PC-9 (cell line): ENCODE results near the gene ADAT3. TPM values are rescaled to one million over a fixed set of nuclear protein-coding genes. Genes with fewer than 3 reads are reported as not detected.

Experiments used
- BruUV-seq: library from RNA; stranded (reverse); fragments of 400-500 nt; replicated peaks from 2 replicates; lab custom pipeline; 2021; lab: Mats Ljungman, UMichigan
- CTCF ChIA-PET: fragments of 300-600 bp; sonication (Branson Sonifier 250); formaldehyde crosslinking; loops from one replicate; lab custom pipeline; 2022; ENCODE audit warnings: antibody characterized with exemption; lab: Charles Lee
- POLR2A ChIA-PET: fragments of 300-600 bp; sonication (Branson Sonifier 250); formaldehyde crosslinking; loops from one replicate; lab custom pipeline; 2022; ENCODE audit warnings: antibody characterized with exemption; ENCODE audit not compliant: unreplicated experiment; lab: Charles Lee
- DNase-seq, 2 experiments: peaks; one replicate each; pipeline versions ENCODE4 v3.0.0 to v3.0.0-alpha.2; 2015 to 2022; ENCODE audit warnings: mixed read lengths in 1 of 2
- H2AFZ ChIP-seq: fragments of 200-600 bp; sonication (generic); 2 replicates; pipeline ENCODE4 v1.8.1; 2017; ENCODE audit warnings: antibody characterized with exemption
- H3F3A ChIP-seq: fragments of 200-600 bp; sonication (generic); 2 replicates; pipeline ENCODE4 v1.8.1; 2017; ENCODE audit warnings: antibody characterized with exemption, mild to moderate bottlenecking, low read depth; ENCODE audit not compliant: insufficient read depth
- H3K27ac ChIP-seq: fragments of 200-600 bp; sonication (generic); 2 replicates; pipeline ENCODE4 v1.6.1; 2016; ENCODE audit warnings: mixed run types
- H3K27me3 ChIP-seq: fragments of 200-600 bp; sonication (generic); 2 replicates; pipeline ENCODE4 v1.6.1; 2016; ENCODE audit warnings: low read depth, mixed run types; ENCODE audit not compliant: insufficient read depth
- H3K36me3 ChIP-seq: fragments of 200-600 bp; sonication (generic); 2 replicates; pipeline ENCODE4 v1.6.1; 2016; ENCODE audit warnings: low read depth, mixed run types
- H3K4me1 ChIP-seq: fragments of 200-600 bp; sonication (generic); replicated peaks from 2 replicates; pipeline ENCODE4 v1.6.1; 2016; ENCODE audit warnings: mixed run types; ENCODE audit not compliant: insufficient read depth
- H3K4me2 ChIP-seq: fragments of 200-600 bp; sonication (generic); 2 replicates; pipeline ENCODE4 v1.6.1; 2017; ENCODE audit warnings: mixed run types
- H3K4me3 ChIP-seq: fragments of 200-600 bp; sonication (generic); 2 replicates; pipeline ENCODE4 v1.6.1; 2016; ENCODE audit warnings: mixed run types
- H3K79me2 ChIP-seq: fragments of 200-600 bp; sonication (generic); 2 replicates; pipeline ENCODE4 v1.6.1; 2017; ENCODE audit warnings: low read depth, mixed run types
- H3K9me2 ChIP-seq: fragments of 200-600 bp; sonication (generic); 2 replicates; pipeline ENCODE4 v1.8.1; 2017; ENCODE audit warnings: mild to moderate bottlenecking; ENCODE audit not compliant: insufficient read depth
- H3K9me3 ChIP-seq: fragments of 200-600 bp; sonication (generic); 2 replicates; pipeline ENCODE4 v1.8.1; 2016; ENCODE audit warnings: low read depth; ENCODE audit not compliant: insufficient read depth
- H4K20me1 ChIP-seq: fragments of 200-600 bp; sonication (generic); 2 replicates; pipeline ENCODE4 v1.8.1; 2017; ENCODE audit not compliant: insufficient read depth
- EZH2 ChIP-seq: fragments of 200-600 bp; sonication (generic); IDR thresholded peaks from 2 replicates; pipeline ENCODE4 v1.8.0; 2017; ENCODE audit warnings: antibody characterized with exemption, low read depth
- intact Hi-C: fragments of 100-400 bp; cut with micrococcal nuclease; formaldehyde crosslinking; loops from one replicate; pipeline ENCODE4 v1.10.0; 2022; ENCODE audit not compliant: unreplicated experiment
- total RNA-seq: library from RNA; stranded (reverse); gene quantifications from 2 replicates; pipeline ENCODE4 v1.2.3, GENCODE V29; 2021
- TF ChIP-seq, protein P1 (sequence below): fragments of 200-600 bp; sonication (generic); conservative IDR thresholded peaks from 2 replicates; pipeline ENCODE4 v1.6.1; 2017; ENCODE audit warnings: mixed run types, antibody characterized with exemption, mild to moderate bottlenecking, moderate library complexity

The ADAT3 gene
- total RNA-seq, 1 experiment from 2014 or later, result 7.8 TPM

DNA sequence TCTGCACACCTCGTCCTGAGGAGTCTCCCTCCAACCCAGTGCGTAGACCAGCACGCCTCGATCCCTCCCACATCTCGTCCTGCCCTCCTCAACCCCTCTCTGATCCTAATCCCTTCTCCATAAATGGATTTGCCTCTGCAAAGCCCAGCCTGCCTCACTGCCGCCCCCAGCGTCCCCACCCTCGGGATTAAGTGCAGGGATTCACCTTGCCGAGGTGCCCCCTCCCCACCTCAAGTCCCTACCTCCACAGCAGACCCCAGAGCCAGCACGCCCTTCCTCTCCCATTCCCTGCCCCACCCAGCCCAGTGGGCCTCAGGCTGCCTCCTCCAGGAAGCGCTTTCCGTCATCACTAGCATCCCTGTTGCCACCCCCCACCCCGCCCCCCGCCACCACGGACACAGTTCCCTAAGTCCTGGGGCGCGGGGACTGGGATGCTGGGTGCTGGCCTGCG is 45.8 kb upstream of the ADAT3 start:
- intact Hi-C loops, result no loop called here
- no peak for DNase-seq
- TF ChIP-seq EZH2, result no peak
- TF ChIP-seq, protein P1, sequence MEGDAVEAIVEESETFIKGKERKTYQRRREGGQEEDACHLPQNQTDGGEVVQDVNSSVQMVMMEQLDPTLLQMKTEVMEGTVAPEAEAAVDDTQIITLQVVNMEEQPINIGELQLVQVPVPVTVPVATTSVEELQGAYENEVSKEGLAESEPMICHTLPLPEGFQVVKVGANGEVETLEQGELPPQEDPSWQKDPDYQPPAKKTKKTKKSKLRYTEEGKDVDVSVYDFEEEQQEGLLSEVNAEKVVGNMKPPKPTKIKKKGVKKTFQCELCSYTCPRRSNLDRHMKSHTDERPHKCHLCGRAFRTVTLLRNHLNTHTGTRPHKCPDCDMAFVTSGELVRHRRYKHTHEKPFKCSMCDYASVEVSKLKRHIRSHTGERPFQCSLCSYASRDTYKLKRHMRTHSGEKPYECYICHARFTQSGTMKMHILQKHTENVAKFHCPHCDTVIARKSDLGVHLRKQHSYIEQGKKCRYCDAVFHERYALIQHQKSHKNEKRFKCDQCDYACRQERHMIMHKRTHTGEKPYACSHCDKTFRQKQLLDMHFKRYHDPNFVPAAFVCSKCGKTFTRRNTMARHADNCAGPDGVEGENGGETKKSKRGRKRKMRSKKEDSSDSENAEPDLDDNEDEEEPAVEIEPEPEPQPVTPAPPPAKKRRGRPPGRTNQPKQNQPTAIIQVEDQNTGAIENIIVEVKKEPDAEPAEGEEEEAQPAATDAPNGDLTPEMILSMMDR, result no peak
- H3K27ac ChIP-seq, result no peak overlapping the region
- peaks cover 74% of the 10 kb centered on the region for H3K79me2 ChIP-seq
- ChIA-PET POLR2A (interaction anchor here (0.5 kb wide), 1 partner anchor 164 kb away, joined by 22 read pairs; no protein-coding TSS in a partner anchor), CTCF (no interaction called here)
- H3K36me3 ChIP-seq, result no peaks in the 10 kb centered on the region
- no peak overlapping the region for H2AFZ ChIP-seq
- no TSS peak for BruUV-seq
- H3F3A ChIP-seq, result peaks cover 8% of the 10 kb centered on the region; the same call in 1 of the 2 replicates
- no peaks in the 10 kb centered on the region for H3K9me3 ChIP-seq
- H3K4me3 ChIP-seq, result no peak overlapping the region
- H3K27me3 ChIP-seq, result no peaks in the 10 kb centered on the region
- no peaks in the 10 kb centered on the region for H3K9me2 ChIP-seq
- peaks cover 20% of the 10 kb centered on the region for H3K4me1 ChIP-seq
- H3K4me2 ChIP-seq, result no peak overlapping the region
- peaks cover 53% of the 10 kb centered on the region for H4K20me1 ChIP-seq

DNA sequence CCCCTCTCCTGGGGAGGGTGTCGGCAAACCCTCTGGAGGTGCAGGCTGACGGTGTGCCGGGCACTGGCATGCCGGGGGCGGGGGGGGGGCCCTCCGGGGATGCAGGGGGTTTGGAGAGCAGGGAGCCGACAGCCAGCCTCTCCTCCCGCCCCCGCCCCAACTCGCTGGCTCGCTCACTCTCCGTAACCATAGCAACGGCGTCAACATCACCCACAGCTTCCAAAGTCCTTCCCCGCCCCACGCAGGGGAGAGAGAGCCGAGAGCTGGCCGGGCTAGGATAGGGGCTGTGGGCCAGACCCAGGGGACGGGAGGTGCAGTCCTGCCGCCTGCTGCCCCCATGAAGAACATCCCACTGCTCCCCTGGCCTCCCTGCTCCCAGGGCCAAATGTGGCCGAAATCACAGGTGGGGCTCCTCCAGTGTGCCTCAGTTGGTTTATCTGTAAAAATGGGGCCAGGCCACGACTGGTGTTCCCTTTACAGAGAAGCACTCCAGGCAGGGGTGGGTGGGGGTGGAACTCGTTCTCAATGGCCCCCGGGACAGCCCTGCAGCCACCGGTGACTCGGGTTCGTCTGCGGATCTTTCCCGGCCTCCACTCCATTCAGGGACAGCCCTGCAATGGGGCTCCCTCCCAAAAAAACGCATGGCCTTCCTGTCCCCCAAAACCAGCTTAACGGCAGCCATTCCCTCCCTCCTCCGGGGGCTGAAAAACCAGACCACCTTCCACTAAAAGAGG is 45.0 kb upstream of the ADAT3 start:
- peak overlapping the region; percentile 81 for H3K4me3 ChIP-seq
- H3K79me2 ChIP-seq, result peaks cover 67% of the 10 kb centered on the region
- ChIA-PET CTCF (no interaction called here), POLR2A (no interaction called here)
- intact Hi-C loops, result no loop called here
- H3K27me3 ChIP-seq, result no peaks in the 10 kb centered on the region
- no peak overlapping the region for H3K27ac ChIP-seq
- peaks cover 17% of the 10 kb centered on the region for H3K4me1 ChIP-seq
- H3K9me3 ChIP-seq, result no peaks in the 10 kb centered on the region
- TF ChIP-seq EZH2, result no peak
- TF ChIP-seq, protein P1, result no peak
- no peaks in the 10 kb centered on the region for H3K36me3 ChIP-seq
- BruUV-seq, result no TSS peak
- H4K20me1 ChIP-seq, result peaks cover 46% of the 10 kb centered on the region
- no peaks in the 10 kb centered on the region for H3K9me2 ChIP-seq
- H3K4me2 ChIP-seq, result peak overlapping the region; percentile 93
- peak in 1 of 2 experiments; percentile 36 for DNase-seq
- H3F3A ChIP-seq, result peaks cover 8% of the 10 kb centered on the region; the same call in 1 of the 2 replicates
- H2AFZ ChIP-seq, result no peak overlapping the region

DNA sequence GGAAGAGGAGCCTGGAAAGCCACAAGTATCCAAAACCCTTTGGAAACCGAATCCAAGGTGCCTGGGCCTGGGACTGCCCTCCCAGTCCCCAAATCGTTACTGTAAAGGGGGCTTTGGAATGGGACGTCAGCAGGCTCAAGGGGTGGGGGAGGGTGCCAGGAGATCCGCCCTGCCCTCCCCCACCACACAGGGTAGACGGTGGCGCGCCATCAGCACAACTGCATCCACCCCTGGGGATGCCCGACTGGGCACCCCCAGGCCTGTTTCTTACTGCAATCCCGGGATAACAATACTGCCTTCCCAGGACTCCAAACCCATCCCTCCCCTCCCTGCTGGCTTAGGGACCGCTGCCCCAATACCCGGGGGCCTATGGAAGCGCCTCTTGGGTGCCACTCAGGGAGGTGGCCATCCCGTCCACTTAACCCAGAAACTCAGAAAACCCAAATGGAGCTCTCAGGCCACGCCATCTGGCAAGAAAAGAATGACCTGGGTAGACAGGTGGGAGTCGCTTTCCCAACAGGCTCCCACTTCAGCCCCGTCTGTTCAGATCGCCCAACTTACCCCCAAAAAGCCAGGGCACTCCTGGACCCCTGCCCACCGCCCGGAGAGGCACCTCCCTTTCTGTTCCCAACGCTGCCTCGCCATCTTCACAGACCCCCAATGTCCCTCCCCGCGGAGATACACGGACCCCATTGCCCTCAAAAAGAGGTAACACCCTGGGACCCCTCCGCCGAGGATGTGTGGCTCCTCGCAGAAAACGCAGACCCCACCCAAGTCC is 44.2 kb upstream of the ADAT3 start:
- DNase-seq, result no peak
- no peak overlapping the region for H3K27ac ChIP-seq
- H3K4me2 ChIP-seq, result peak overlapping the region; percentile 93
- H3K9me3 ChIP-seq, result no peaks in the 10 kb centered on the region
- TF ChIP-seq, protein P1, result no peak
- TF ChIP-seq EZH2, result no peak
- H3K79me2 ChIP-seq, result peaks cover 62% of the 10 kb centered on the region
- ChIA-PET POLR2A (no interaction called here), CTCF (interaction anchor here (0.6 kb wide), 1 partner anchor 201 kb away, joined by 3 read pairs; no protein-coding TSS in a partner anchor)
- no peaks in the 10 kb centered on the region for H3K9me2 ChIP-seq
- H3F3A ChIP-seq, result peaks cover 4% of the 10 kb centered on the region; the same call in 1 of the 2 replicates
- no peaks in the 10 kb centered on the region for H3K36me3 ChIP-seq
- peak overlapping the region; percentile 81 for H3K4me3 ChIP-seq
- intact Hi-C loops, result no loop called here
- H3K27me3 ChIP-seq, result no peaks in the 10 kb centered on the region
- H4K20me1 ChIP-seq, result peaks cover 41% of the 10 kb centered on the region
- H3K4me1 ChIP-seq, result peaks cover 11% of the 10 kb centered on the region; the same call in 1 of the 2 replicates
- no peak overlapping the region for H2AFZ ChIP-seq
- no TSS peak for BruUV-seq
